Uterus (tissue), 4 donors: ENCODE results near the gene WBP1. TPM values are rescaled to one million over a fixed set of nuclear protein-coding genes. Genes with fewer than 3 reads are reported as not detected.
A peak's percentile ranks its signal among the peaks of the same experiment; 100 is the strongest.

Source experiments
- DNase-seq, 2 donors: peaks; one replicate each; pipeline ENCODE4 v3.0.0-alpha.2; 2019 to 2020
- H3K27ac ChIP-seq, 2 donors: fragments of 200-600 bp; sonication (generic); 1 replicate in 1 of 2; 2 replicates in 1 of 2; pipeline ENCODE4 v1.5.1; 2016 to 2018
- H3K27me3 ChIP-seq, 2 donors: fragments of 200-600 bp; sonication (generic); one replicate each; pipeline ENCODE4 v1.5.1; 2018 to 2019; ENCODE audit warnings: control low read depth in 1 of 2
- H3K36me3 ChIP-seq, 2 donors: fragments of 200-600 bp; sonication (generic); one replicate each; pipeline ENCODE4 v1.5.1; 2019; ENCODE audit warnings: control low read depth in 1 of 2
- H3K4me1 ChIP-seq, 2 donors: fragments of 200-600 bp; sonication (generic); one replicate each; pipeline ENCODE4 v1.5.1; 2018 to 2019; ENCODE audit warnings: control low read depth in 1 of 2
- H3K4me3 ChIP-seq, 2 donors: fragments of 200-600 bp; sonication (generic); 1 replicate in 1 of 2; 2 replicates in 1 of 2; pipeline ENCODE4 v1.5.1; 2018 to 2019; ENCODE audit warnings: mild to moderate bottlenecking in 1 of 2
- H3K9me3 ChIP-seq, 2 donors: fragments of 200-600 bp; sonication (generic); one replicate each; pipeline ENCODE4 v1.5.1; 2019; ENCODE audit warnings: control low read depth in 1 of 2
- POLR2A ChIP-seq, 2 donors: fragments of 450-650 bp; IDR thresholded peaks; one replicate each; pipeline ENCODE4 v1.6.1; 2016; ENCODE audit warnings: antibody characterized with exemption in 2 of 2, mild to moderate bottlenecking in 1 of 2, moderate library complexity in 1 of 2
- intact Hi-C: fragments of 100-400 bp; cut with DNase I; formaldehyde crosslinking; loops from one replicate; pipeline ENCODE4 v1.15.1; 2023; ENCODE audit warnings: low total_unique reads
- total RNA-seq, 4 donors: library from RNA; depleted of rRNA in 3 of 4; stranded (reverse); fragments of >200 nt in 3 of 4; gene quantifications; one replicate each; pipeline versions ENCODE4 v1.1.0 to v1.2.4, GENCODE V29; 2014 to 2023
- TF ChIP-seq, protein P1 (sequence below), 4 experiments: fragments of 200-600 bp in 2 of 4; fragments of 450-650 bp in 2 of 4; sonication (generic) in 2 of 4; IDR thresholded peaks; one replicate each; pipeline ENCODE4 v1.5.1; 2016 to 2019; ENCODE audit warnings: antibody characterized with exemption in 4 of 4, mild to moderate bottlenecking in 2 of 4, moderate library complexity in 1 of 4
- donor health status: DM: yes; HTN: yes; CAD: no.

Gene WBP1
- total RNA-seq, 4 donors from 2014 or later, result 25.4 to 74.2 (median 50.8) TPM

DNA sequence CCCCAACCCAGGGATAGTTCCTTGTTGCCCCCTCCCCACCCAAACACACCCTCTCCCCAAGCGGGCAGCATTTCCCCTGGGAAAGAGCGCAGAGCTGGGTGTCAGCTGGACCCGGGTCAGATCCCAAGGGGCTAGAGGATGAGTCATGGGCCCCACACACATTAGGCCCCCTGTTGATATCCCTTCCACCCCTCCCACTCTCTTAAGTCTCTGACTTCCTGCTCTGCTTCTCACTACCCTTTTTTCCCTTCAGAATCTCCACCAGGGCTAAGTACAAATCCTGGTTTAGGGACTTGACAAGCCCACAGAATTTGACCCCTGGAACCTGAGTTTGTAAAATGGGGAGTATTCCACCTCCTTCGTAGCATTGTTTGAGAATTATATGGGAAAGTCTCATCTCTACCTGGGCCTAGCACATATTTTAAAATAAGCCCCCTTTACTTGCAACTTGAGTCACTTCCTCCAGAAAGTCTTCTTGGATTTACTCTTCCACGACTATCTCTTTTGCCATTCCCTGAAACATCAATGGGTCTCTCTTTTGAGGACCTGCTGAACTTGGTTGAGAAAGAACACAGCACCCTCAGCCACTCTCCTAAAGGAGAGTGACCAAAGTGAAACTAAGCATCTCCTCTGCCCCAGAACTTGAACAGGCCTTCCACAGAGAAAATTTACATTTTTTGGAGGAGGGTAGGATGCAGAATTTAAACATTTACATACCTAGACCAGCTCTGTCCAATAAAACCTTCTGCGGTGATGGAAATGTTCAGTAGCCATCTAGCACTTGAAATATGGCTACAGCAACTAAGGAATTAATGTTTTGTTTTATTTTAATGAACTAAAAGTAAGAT lies 21.2 kb upstream of the WBP1 start:
- no peak for DNase-seq
- intact Hi-C loops, result no loop called here
- Histone ChIP-seq H3K27me3 (peaks cover 0 to 5% of the 10 kb centered on the region in 2 donors), H3K27ac (no peak overlapping the region), H3K4me3 (no peak overlapping the region), H3K9me3 (no peaks in the 10 kb centered on the region), H3K36me3 (no peaks in the 10 kb centered on the region), H3K4me1 (peaks cover 0 to 9% of the 10 kb centered on the region in 2 donors)
- TF ChIP-seq, protein P1, sequence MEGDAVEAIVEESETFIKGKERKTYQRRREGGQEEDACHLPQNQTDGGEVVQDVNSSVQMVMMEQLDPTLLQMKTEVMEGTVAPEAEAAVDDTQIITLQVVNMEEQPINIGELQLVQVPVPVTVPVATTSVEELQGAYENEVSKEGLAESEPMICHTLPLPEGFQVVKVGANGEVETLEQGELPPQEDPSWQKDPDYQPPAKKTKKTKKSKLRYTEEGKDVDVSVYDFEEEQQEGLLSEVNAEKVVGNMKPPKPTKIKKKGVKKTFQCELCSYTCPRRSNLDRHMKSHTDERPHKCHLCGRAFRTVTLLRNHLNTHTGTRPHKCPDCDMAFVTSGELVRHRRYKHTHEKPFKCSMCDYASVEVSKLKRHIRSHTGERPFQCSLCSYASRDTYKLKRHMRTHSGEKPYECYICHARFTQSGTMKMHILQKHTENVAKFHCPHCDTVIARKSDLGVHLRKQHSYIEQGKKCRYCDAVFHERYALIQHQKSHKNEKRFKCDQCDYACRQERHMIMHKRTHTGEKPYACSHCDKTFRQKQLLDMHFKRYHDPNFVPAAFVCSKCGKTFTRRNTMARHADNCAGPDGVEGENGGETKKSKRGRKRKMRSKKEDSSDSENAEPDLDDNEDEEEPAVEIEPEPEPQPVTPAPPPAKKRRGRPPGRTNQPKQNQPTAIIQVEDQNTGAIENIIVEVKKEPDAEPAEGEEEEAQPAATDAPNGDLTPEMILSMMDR (IDR thresholded peaks at IDR 0.05), result no peak
- TF ChIP-seq POLR2A (IDR thresholded peaks at IDR 0.05), result no peak

DNA sequence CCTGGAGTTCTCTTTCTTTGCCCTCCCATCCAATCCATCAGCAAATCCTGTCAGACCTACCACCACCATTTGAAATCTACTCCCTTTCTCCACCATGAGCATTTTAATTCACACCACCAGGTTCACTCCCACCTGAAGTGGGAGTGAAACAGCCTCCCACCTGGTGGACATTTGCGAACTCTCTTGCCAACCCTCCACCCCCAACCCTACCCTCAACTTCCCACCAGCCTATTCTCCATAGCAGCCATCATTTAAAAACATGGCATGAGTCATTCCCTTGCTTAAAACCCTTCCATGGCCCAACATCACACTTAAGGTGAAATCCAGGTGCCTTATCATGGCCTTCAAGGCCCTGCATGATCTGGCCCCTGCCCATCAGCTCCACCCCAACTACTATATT lies 20.0 kb upstream of the WBP1 start:
- no peaks in the 10 kb centered on the region for H3K36me3 ChIP-seq
- H3K27me3 ChIP-seq, result peaks cover 0 to 5% of the 10 kb centered on the region in 2 donors
- H3K4me1 ChIP-seq, result peaks cover 0 to 9% of the 10 kb centered on the region in 2 donors
- DNase-seq, result no peak
- H3K27ac ChIP-seq, result no peak overlapping the region
- no peaks in the 10 kb centered on the region for H3K9me3 ChIP-seq
- intact Hi-C loops, result no loop called here
- H3K4me3 ChIP-seq, result no peak overlapping the region
- TF ChIP-seq POLR2A (IDR thresholded peaks at IDR 0.05), result no peak

DNA sequence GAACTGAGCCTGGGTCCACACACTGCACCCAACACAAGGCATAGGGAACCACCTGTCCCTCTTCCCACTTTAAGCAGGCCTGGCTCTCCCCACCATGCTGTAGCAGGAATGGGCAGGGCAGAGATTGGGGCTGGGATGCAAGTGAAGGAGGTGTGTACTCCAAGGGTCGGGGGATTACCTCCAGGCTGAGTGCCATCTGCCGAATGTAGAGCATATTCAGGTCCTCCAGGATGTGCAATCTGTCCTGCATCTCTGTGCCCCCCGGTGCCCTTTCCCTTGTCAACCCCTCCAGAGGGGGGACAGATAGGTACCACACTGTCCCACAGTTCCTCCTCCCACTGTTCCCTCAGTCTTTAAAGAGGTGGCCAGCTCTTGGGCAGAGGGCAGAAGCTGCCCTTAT lies 18.9 kb upstream of the WBP1 start:
- H3K4me3 ChIP-seq, result peak overlapping the region; percentile 39 to 45
- TF ChIP-seq POLR2A (IDR thresholded peaks at IDR 0.05), result no peak
- TF ChIP-seq, protein P1 (IDR thresholded peaks at IDR 0.05), result no peak
- intact Hi-C loops, result no loop called here
- DNase-seq, result no peak
- H3K36me3 ChIP-seq, result no peaks in the 10 kb centered on the region
- peak overlapping the region; percentile 73 to 82 for H3K27ac ChIP-seq
- H3K4me1 ChIP-seq, result peaks cover 0 to 9% of the 10 kb centered on the region in 2 donors
- no peaks in the 10 kb centered on the region for H3K9me3 ChIP-seq
- H3K27me3 ChIP-seq, result peaks cover 0 to 5% of the 10 kb centered on the region in 2 donors

DNA sequence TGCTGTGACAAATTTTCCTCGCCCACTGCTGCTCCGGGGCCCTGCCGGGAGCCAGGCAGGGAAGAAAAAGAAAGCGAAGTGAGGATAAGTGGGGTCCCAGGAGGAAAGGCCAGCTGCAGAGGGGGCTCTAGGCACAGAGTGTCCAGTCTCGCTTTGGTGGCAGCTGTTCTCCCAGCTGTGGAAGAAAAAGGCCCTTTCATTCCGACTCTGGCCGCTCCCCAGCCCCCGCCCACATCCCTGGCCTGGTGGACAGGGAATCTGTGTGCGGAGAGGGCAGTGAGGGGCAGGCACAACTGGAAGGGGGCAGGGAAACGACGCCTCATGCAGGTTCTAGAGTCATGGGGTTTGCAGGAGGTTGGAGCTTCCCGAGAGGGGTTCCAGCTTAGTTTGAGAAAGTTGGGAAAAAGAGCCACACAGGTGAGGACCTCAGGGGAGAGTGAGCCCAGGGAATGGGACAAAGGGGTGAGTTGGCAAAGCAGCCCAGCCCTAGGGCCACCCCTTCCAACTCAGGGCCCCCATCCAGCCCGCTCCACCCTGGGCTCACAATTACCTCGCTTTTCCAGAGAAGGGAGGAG lies 18.3 kb upstream of the WBP1 start:
- no peak for TF ChIP-seq POLR2A (IDR thresholded peaks at IDR 0.05)
- TF ChIP-seq, protein P1 (IDR thresholded peaks at IDR 0.05), result no peak
- Histone ChIP-seq H3K4me3 (peak overlapping the region; percentile 39 to 45), H3K36me3 (no peaks in the 10 kb centered on the region), H3K27ac (peak overlapping the region; percentile 73 to 82), H3K4me1 (peaks cover 0 to 9% of the 10 kb centered on the region in 2 donors), H3K27me3 (peaks cover 0 to 5% of the 10 kb centered on the region in 2 donors), H3K9me3 (no peaks in the 10 kb centered on the region)
- peak in 1 of 2 donors; percentile 57 for DNase-seq
- intact Hi-C loops, result no loop called here

DNA sequence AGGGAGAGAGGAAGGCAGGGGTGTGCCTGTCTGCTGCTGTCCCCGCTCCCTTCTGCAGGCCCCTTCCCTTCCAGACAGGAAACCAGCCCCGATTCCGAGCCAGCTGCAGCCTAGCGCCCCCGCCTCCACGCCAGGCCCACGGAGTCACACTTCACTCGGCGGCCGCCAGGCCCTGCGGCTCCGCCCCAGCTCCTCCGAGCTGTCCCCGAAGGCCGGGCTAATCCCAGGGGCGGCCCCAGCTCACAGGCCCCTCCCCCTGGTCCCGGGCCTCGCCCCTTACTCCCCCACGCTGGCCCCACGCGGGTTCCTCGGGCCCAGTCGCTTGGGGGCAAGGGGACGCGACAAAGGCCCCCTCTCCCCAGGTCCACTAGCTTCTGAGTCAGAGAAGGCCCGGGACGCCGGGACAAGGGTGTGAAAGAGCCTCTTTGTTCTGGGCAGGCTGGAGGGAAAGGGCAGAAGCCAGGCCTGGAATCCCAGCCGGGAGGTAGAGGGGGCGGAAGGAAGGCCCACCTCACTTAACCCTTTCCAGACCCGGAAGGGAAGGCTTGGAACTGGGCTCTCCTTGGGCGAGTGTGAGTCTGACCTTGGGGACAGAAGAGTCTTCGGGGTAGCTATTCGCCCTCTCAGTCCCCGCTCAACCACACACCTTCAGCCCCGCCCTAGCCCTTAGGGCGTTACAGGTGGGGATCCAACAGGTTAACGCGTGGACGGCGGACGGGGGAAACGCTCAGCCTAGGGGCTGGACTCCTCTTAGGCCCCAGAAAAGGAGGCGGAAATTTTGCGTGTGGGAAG lies 17.7 kb upstream of the WBP1 start:
- DNase-seq, result peak; percentile 58 to 82
- TF ChIP-seq POLR2A (IDR thresholded peaks at IDR 0.05), result peak; percentile 46 to 50
- TF ChIP-seq, protein P1 (IDR thresholded peaks at IDR 0.05), result peak in 3 of 4 experiments; percentile 16 to 58 (median 43)
- Histone ChIP-seq H3K27ac (peak overlapping the region; percentile 73 to 82), H3K4me3 (peak overlapping the region; percentile 39 to 45), H3K4me1 (peaks cover 0 to 9% of the 10 kb centered on the region in 2 donors), H3K9me3 (no peaks in the 10 kb centered on the region), H3K36me3 (no peaks in the 10 kb centered on the region), H3K27me3 (peaks cover 0 to 5% of the 10 kb centered on the region in 2 donors)
- intact Hi-C loops, result no loop called here
